ENCODE data around the gene ERCC6L2.

ERCC6L2 gene

DNA sequence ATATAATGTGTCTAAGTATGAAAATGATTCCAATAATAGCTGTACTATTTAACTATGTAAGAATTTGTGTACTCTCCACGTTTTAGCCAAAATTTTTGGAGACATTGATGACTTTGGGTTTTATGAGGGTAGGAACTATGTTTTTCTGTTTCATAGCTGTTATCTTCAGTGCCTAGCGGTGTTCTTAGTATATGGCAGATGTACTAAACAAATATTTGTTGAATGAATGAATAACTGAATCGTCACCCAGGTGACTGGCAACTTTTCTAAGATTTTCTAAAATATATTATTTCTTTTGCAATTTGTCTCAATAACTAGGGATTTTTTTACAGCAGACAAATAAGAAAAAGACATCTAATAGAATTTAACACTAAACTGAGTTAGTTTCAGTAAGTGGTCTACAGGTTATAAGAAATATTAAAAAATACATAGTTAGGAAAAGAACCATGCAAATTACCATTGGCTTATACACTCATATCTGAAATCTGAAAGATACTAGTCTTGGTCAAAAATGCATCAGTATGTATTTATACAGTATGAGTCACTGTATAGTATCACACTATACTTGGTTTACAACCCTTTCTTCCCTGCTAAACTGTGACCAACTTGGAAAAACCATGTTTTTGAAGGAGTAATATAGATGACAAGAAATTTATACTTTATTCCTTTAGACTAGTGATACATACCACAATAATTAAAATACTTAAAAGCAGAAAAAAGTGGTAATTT lies 10.5 kb upstream of the ERCC6L2 start:
- H3K4me3 ChIP-seq (ENCODE audit: low read depth, low read length) = no peak overlapping the region

DNA sequence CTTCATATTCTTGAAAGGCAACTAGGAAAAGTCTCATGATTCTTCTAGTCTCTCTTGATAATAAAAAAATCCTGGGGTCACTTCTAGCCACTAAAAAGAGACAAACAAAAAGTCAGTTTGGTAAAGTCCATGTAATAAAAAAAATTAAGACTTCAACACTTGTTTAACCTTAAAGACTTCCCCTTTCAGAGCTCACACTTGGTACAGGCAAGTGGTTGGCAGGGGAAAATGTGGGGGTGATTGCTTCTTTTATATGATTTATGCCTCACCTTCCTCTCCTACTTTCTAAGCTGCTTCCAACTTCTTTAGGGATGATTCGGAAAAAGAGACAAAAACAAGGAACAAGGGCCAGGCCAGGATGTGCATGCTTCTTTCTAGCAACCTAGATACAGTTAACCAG lies 5.1 kb upstream of the ERCC6L2 start:
- no peak overlapping the region for H3K4me3 ChIP-seq (ENCODE audit: low read depth, low read length)

DNA sequence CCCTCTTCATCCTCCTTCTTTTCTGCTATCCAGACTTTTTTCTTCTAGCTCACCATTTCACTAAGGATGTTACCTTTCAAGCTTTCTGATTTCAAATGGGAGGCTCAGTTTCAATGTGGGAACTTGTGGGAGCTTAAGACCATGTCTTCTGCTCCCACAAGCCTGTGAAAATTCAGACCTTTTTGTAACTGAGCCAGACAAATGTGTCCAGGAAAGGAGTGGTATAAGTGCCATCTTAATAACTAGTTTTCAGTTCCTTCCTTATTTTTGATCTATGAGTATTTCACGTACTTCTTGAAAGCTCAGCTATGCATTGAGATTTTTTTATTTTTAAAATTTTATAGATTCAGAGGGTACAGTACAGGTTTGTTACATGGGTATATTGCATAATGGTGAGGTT lies 4.6 kb upstream of the ERCC6L2 start:
- no peak overlapping the region for H3K4me3 ChIP-seq (ENCODE audit: low read depth, low read length)

DNA sequence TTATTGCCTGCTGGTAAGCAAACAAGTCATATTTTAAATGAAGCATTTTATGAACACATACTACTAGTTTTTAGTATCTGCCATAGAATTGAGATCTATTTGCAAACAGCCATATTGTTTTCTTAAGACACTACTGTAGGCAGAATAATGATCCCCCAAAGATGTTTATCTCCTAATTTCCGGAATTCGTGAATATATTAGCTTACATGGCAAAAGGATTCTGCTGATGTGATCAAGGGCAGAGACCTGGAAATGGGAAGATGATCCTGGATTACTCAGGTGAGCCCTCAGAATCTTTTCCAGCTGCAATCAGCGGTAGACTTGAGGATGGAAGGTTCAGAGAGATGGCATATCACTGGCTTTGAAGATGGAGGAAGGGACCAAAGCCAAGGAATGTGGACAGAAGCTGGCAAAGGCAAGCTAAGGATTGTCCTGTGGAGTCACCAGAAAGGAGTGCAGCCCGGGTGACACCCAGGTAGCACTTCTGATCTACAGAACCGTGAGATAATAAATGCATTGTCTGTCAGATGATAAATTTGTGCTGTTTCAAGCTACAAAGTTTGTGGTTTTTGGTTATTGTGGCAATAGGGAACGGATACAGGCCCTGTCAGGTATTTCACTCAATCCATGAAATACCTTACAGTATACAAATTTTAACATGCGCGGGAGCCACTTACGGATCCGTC lies 1.0 kb upstream of the ERCC6L2 start:
- H3K4me3 ChIP-seq (ENCODE audit: low read depth, low read length) = no peak overlapping the region

DNA sequence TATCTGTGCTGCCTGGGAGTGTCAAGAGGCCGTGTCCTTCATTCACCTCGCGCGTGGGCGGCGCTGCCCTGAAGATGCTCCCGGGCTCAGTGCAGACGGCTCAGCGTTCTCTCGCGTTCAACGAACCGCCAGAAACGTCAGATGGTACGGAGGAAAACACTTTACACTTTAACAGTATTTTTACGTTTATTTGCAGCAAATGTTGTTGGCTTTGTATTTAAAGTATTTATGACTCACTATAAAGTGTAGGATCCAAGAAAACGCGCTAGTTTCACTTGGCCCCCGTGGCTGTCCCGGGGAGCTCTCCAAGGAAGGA lies 544 bp upstream of the ERCC6L2 start:
- no peak overlapping the region for H3K4me3 ChIP-seq (ENCODE audit: low read depth, low read length)

DNA sequence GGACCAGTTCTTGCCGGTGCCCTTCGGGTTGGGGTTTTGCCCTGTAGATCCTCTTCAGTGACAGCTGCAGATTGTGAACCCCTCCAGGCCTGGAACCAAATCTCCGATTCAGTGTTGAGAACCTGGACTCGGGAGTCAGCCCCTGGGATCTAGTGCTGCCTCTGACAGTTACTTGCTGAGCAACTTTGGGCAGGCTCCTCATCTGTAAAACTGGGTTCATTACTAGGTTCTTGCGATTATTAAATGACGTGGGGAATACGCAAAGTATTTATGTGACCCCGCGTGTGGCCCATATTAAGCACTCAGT lies 600 bp downstream of the ERCC6L2 start:
- H3K4me3 ChIP-seq (ENCODE audit: low read depth, low read length) = no peak overlapping the region

DNA sequence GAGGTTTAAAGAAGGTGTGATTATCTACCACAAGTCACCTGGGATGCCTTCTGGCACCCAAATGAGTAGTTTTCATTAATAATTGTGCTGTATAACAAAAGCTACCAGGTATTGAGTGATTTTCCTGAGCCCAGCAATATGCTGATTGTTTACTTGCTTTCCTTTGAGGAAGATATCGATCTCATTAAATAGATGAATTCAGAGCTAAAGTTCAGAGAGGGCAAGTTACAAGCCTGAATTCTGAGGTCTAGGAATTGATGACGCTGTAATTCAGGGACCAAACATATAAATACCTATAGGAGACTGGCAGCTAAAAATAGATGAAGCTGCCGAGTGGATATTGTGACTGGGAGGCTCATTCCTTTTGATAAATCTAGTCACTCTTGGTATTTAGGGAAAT lies 1.1 kb downstream of the ERCC6L2 start:
- H3K4me3 ChIP-seq (ENCODE audit: low read depth, low read length) = no peak overlapping the region

DNA sequence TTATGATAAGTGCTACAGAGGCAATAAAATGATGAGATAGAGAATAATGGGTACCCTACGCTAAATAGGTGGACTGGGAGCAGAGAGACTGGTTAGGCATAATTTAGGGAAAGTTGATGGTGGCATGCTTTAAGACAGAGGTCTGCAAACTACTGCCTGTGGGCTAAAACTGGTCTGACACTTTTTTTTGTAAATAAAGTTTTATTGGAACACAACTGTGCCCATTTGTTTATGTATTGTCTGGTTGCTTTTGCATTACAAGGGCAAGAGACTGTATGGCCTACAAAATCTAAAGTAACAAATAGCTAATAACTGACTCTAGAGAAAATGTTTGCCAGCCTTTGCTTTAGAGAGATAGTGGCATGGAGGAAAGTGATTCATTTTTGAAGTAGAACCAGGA lies 2.5 kb downstream of the ERCC6L2 start:
- H3K4me3 ChIP-seq (ENCODE audit: low read depth, low read length) = no peak overlapping the region

DNA sequence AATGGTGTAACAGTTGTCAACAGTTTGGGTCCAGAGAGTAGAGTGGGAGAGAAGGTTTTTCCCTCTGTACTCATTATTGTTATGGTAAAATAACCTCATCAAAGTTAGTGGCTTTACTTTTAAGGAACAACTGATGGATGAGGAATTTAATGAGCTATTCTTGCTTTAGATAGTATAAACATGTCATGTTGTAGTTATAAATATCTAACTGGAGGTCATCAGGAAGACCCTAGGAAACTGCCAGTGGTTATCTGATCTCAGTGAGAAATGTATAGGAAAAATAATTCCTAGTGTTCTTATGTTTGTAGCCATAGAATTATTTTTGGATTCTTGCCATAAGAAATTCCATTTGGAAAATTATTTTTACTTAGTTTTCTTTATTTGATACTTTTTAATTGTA lies 4.1 kb downstream of the ERCC6L2 start:
- H3K4me3 ChIP-seq (ENCODE audit: low read depth, low read length) = no peak overlapping the region

DNA sequence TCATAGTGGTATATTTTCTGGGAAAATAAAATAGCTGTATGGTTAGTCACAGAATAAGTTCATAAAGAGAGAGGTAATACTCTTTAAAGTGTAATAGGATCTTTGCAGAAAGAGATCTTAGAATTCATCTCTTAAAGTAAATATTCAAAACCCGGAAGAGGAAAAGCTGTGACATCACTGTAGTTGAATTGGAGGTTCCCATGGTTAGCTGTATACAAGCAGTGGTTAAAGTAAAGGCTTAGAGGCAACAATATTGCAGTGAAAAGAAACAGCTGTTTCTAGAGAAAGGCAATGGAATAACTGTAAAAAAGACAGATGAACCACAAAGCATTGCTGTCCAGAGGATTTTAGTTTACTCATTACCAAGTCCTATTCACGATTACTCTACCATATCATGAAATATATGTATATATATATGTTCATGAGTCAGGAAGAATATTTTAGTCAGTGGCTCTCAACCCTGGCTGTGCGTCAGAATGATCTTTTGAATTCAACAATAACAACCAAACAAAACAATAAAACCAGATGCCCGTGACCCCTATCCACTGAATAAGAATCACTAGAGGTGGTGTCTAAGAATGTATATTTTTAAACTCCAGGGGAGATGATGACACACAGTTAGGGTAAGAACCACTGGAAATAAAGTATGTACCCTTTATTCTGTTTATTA lies 4.7 kb downstream of the ERCC6L2 start:
- no peak overlapping the region for H3K4me3 ChIP-seq (ENCODE audit: low read depth, low read length)

DNA sequence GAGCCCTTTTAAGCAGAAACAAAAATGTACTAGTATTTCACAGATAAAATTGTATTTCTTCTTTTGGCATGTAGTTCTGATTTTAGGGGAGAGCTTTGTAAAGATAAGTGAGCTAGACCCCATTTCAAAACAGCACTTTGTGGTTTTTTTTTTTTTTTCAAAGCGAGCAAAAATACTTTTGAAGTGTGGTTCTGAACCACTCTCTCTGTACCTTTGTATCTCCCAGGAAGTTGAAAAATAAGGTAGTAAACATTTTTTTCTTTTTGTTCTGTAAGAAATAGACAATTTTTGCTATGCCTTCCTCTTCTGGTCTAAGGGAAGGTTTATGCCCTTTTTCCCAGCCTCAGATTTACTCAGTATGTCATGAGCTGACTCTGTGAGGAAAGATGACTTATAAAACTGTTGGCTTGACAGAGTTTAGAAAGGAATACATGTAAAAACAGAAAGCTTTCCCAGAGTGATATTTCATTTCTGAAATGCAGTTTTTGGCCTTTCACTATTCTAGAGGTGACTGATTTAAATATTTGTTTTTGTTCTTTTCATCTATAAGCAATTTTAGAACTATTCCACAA lies 12.5 kb downstream of the ERCC6L2 start:
- no peak overlapping the region for H3K4me3 ChIP-seq (ENCODE audit: low read depth, low read length)

DNA sequence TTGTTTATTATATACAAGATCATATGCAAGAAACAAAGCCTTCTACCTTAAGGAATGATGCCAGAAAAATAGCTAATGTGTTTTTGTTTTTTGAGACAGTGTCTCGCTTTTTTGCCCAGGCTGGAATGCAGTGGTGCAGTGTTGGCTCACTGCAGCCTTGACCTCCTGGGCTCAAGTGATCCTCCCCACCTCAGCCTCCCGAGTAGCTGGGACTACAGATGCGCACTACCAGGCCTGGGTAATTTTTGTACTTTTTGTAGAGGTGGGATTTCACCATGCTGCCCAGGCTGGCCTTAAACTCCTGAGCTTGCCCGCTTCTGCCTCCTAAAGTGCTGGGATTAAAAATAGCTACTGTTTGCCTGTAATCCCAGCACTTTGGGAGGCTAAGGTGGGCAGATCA lies 15.1 kb downstream of the ERCC6L2 start:
- no peak overlapping the region for H3K4me3 ChIP-seq (ENCODE audit: low read depth, low read length)

DNA sequence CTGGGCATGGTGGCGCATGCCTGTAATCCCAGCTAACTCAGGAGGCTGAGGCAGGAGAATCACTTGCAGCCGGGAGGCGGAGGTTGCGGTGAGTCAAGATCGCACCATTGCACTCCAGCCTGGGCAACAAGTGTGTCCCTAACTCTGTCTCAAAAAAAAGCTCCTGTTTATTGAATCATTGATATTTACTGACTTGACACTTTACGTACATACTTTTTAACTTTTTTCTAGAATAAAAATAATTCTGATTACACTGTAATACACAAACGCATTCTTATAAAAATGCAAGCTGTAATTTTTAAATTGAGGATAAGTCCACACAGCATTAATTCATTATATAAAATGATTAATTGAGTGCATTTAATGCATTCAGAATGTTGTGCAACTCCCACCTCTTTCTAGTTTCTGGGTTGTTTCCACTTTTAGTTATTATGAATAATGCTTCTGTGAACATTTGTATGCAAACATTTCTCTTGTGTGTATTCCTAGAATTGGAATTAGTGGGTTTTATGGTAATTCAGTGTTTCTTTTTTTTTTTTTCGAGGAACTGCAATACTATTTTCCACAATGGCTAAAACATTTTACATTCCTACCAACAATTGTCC lies 15.7 kb downstream of the ERCC6L2 start:
- H3K4me3 ChIP-seq (ENCODE audit: low read depth, low read length) = no peak overlapping the region

DNA sequence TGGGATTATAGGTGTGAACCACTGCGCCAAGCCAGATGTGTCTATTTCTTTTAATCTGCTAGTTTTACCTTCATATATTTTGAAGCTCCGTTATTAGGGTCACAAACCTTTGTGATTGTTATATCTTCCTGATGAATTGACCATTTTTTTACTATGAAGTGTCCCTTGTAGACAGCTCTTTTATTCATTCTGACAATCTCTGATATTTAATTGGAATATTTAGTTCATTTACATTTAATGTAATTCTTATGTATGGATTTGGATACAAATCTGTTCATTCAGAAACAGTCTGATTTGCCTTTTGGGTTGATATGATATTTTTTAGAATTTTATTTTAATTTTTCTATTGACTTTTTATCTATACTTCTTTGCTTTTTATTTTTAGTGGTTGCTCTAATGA lies 17.2 kb downstream of the ERCC6L2 start:
- H3K4me3 ChIP-seq (ENCODE audit: low read depth, low read length) = no peak overlapping the region

DNA sequence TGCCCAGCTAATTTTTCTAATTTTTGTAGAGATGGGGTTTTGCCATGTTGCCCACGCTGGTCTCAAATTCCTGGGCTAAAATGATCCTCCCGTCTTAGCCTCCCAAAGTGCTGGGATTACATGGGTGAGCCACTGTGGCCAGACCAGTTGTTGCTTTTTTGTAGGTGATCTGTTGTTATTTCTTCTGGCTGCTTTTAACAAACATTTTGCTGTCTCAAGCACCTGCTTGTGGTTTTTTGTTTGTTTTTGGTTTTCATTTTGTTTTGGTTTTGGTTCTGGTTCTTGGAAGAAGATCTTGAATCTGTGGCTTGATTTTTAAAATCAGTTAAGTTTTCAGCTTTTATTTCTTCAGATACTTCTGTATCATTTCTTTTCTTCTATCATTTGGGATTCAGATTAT lies 21.1 kb downstream of the ERCC6L2 start:
- no peak overlapping the region for H3K4me3 ChIP-seq (ENCODE audit: low read depth, low read length)

DNA sequence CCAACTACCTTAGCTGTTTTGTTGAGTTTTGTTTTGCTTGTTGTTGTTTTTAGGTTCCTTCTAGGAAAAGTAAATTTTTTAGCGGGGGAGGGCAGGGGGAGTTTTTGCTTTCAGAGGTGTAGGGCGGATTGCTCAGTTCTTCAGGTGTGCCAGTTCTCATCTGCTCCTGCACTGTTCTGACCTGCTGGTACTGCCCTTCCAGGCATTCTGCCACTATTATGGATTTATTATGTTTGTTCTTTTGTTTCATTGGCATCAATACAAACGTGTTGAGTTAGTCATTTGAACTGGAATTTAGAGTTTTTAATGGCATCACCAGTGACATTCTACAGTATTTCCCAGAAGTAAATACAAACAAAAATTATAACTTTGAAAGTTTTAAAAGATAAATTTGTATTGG lies 26.0 kb downstream of the ERCC6L2 start:
- H3K4me3 ChIP-seq (ENCODE audit: low read depth, low read length) = no peak overlapping the region

DNA sequence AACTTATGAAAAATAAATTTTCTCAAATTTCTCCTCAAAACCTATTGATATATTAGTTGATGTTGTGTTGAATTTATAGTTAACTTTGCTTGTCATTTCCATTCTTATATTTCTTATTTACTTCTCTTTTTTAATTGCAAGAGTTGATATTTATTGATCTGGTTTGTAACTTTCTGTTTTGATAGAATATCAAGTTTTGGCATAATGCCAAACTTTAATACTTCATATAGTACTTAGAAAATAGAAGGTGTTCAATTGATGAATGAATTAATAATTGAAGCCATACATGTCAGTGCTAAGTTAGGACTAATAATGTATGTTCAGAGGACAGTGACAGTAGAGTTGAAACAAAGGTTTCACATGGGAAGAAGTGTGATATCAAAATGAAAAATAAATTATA lies 27.9 kb downstream of the ERCC6L2 start:
- H3K4me3 ChIP-seq (ENCODE audit: low read depth, low read length) = no peak overlapping the region

DNA sequence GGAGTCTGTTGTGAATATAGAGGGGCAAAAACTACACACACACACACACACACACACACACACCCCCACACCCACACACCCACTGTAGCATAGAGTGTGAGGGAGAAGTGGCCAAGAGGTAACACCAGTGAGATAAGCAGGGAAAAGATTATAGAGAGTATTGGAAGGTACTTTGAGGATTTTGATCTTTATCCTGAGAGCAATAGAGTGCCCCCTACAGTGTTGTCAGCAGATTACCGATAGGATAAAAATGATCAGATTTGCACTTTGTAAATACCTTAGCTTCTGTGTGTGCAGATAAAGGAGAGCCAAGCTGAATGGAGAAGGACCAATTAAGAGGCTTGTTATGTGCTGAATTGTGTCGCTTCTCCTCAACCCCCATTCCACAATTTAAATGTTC lies 32.3 kb downstream of the ERCC6L2 start:
- H3K4me3 ChIP-seq (ENCODE audit: low read depth, low read length) = no peak overlapping the region

DNA sequence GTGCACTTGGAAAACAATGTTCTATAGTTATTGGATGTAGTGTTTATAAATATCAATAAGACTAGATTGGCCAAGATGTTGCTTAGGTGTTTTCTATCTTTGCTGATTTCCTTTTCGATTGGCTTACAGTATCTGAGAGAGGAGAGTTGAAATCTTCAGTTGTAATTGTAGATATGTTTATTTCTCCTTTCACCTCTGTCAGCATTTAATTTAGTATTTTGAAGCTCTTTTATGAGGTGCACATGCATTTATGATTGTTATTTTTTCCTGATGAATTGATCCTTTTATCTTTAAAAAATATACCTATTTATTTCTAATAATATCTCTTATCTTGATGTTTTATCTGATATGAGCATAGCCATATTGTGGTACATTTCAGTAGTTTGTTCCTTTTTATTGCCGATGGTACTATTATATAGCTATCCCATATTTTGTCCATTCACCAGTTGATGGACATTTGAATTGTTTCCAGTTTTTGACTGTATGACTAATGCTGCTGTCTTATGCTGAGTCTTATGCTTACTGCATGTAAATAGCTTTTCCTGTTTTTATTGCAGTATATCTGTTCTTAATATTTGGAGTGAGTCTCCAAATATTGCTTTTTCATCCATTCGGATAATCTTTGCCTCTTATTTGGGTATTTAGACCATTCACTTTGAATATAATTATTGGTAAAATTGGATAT lies 34.7 kb downstream of the ERCC6L2 start:
- no peak overlapping the region for H3K4me3 ChIP-seq (ENCODE audit: low read depth, low read length)

DNA sequence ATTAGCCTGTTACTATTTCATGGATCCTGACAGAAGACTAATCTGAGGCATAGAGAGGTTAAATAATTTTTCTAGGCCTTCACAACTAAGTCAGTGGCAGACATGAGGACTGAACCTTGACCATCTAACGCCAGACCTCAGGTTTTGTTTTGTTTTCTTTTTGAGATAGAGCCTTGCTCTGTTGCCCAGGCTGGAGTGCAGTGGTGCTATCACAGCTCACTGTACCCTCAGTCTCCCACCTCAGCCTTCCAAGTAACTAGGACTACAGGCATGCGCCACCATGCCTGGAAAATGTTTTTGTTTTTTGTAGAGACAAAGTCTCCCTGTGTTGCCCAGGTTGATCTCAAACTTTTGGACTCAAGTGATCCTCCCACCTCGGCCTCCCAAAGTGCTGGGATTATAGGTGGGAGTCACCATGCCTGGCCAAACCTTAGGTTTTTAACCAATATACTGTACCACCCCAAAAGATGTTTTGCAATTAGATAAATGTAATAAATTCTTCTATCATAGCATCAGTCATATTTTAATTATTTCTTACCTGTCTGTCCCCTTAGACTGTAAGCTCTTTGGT lies 35.4 kb downstream of the ERCC6L2 start:
- no peak overlapping the region for H3K4me3 ChIP-seq (ENCODE audit: low read depth, low read length)

DNA sequence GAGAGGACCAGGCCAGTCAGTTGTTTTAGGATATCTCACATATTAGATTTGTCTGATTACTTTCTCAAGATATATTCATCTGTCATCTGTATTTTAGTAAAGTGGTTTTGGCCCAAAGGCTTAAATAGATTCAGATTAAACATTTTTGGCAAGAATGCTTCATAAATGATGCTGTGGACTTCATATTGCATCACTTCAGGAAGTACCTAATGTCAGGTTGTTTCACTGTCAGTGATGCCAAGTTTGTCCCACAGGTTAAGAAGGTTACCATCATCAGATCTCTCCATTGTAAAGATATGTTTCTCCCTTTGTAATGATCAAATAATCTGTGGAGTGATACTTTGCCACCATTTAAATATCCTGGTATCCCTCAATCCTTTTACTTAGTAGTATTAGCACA lies 37.3 kb downstream of the ERCC6L2 start:
- H3K4me3 ChIP-seq (ENCODE audit: low read depth, low read length) = no peak overlapping the region
